ENCODE measurements around the gene MYADML2. TPM values are rescaled to one million over a fixed set of nuclear protein-coding genes. Genes with fewer than 3 reads are reported as not detected.

MYADML2 gene
- total RNA-seq, 4 donors from 2014 or later, result 2.9 to 24.9 (median 13.3) TPM

DNA sequence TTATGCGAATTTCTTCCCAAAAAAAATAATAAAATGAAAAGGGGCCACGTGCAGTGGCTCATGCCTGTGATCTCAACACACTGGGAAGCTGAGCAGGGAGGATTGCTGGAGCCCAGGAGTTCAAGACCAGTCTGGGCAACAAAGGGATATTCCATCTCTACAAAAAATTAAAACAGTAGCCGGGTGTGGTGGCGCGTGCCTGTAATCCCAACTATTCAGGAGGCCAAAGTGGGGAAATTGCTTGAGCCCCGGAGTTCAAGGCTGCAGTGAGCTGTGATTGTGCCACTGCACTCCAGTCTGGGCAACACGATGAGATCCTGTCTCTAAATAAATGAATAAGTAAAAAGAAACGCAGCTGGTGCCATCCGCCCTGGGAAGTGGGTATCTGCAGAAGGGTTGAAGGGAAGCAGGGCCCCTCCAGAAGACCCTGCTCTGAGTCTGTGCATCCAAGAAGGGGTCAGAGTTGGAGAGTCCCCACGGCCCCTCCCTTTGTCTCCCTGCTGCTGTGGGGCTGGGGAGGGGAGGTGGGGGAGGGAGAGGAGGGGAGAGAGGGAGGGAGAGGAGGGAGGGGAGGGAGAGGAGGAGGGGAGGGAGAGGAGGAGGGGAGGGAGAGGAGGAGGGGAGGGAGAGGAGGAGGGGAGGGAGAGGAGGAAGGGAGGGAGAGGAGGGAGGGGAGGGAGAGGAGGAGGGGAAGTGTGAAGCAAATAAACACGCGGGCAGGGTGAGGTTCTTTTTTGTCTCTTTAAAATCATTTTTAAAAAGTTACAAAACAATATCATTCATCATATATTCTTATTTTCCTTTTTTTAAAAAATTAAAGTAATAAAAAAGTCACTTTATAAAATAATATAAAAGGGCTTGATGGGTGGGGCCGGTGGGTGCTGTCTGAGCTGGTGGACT, 5.0 kb upstream of the MYADML2 start:
- no peaks in the 10 kb centered on the region for H3K9me3 ChIP-seq
- TF ChIP-seq CTCF (IDR thresholded peaks at IDR 0.05 in 4 of 5, conservative IDR thresholded peaks at IDR 0.05 in 1 of 5) (no peak), POLR2A (IDR thresholded peaks at IDR 0.05) (no peak)
- no peaks in the 10 kb centered on the region for H3K27me3 ChIP-seq
- DNase-seq (no peak), ATAC-seq (no peak)
- no peak overlapping the region for H3K4me3 ChIP-seq
- intact Hi-C loops (cut with DNase I; ENCODE audit: low total_unique reads), result no loop called here
- in situ Hi-C loops (cut with MboI; ENCODE audit: low sequenced_read_pairs in 4 of 4), result no loop called here
- no peaks in the 10 kb centered on the region for H3K36me3 ChIP-seq
- peaks cover 0 to 5% of the 10 kb centered on the region in 2 donors for H3K4me1 ChIP-seq
- H3K27ac ChIP-seq, result no peak overlapping the region

- ATAC-seq, result no peak
- Histone ChIP-seq H3K4me3 (no peak overlapping the region), H3K9me3 (no peaks in the 10 kb centered on the region), H3K4me1 (peaks cover 0 to 6% of the 10 kb centered on the region in 2 donors), H3K27me3 (no peaks in the 10 kb centered on the region), H3K36me3 (no peaks in the 10 kb centered on the region), H3K27ac (no peak overlapping the region)
- intact Hi-C loops (cut with DNase I; ENCODE audit: low total_unique reads), result no loop called here
- in situ Hi-C loops (cut with MboI; ENCODE audit: low sequenced_read_pairs in 4 of 4), result no loop called here
- DNase-seq, result no peak
- no peak for TF ChIP-seq POLR2A (IDR thresholded peaks at IDR 0.05)
- no peak for TF ChIP-seq CTCF (IDR thresholded peaks at IDR 0.05 in 4 of 5, conservative IDR thresholded peaks at IDR 0.05 in 1 of 5)
Observed at GRCh38 chr17:81950501-81950900, 3.5 kb upstream of the MYADML2 start.

DNA sequence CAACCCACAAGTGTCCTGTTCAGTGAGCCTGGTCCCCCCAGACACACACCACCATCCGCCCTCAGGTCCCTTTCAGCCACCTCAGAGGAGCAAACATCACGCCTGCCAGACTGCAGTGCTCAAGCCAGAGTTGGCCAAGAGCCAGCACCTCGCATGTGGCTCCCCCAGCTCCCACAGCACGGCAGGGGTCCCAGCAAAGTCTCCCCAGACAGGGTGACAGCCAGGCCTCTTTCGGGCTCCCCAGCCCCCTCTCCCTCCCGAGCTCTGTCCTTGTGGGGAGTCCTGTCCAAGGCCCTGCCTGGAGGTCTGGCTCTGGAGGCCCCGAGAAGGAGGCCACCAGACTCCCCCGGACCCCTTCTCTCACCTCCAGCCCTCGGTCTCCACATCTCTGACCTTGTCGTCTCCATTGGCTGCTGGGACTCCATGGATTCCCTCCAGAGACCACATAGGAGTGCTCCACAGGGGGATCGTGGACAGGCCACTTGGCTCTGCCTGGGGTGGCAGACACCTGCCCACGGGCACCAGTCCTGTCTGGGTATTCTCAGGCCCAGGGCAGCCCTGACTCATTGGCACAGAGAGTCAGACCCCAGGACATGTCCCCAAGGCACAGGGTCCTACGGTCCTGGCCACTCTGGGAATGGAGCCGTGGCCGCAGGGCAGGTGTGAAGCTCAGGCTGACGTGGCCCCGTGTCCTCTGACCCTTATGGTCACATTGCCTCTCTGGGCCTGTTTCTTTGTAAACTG, 1.8 kb upstream of the MYADML2 start:
- TF ChIP-seq POLR2A (IDR thresholded peaks at IDR 0.05), result no peak
- TF ChIP-seq CTCF (IDR thresholded peaks at IDR 0.05 in 4 of 5, conservative IDR thresholded peaks at IDR 0.05 in 1 of 5), result no peak
- peak overlapping the region in 3 of 4 donors; percentile 40 to 62 (median 48) for H3K27ac ChIP-seq
- no peak for ATAC-seq
- no peak overlapping the region for H3K4me3 ChIP-seq
- peaks cover 0 to 7% of the 10 kb centered on the region in 2 donors for H3K4me1 ChIP-seq
- in situ Hi-C loops (cut with MboI; ENCODE audit: low sequenced_read_pairs in 4 of 4), result no loop called here
- intact Hi-C loops (cut with DNase I; ENCODE audit: low total_unique reads), result no loop called here
- no peaks in the 10 kb centered on the region for H3K27me3 ChIP-seq
- no peaks in the 10 kb centered on the region for H3K9me3 ChIP-seq
- no peaks in the 10 kb centered on the region for H3K36me3 ChIP-seq
- no peak for DNase-seq

GRCh38 chr17:81944858-81945257, 2.2 kb downstream of the MYADML2 start:
- TF ChIP-seq POLR2A (IDR thresholded peaks at IDR 0.05) (no peak), CTCF (IDR thresholded peaks at IDR 0.05 in 4 of 5, conservative IDR thresholded peaks at IDR 0.05 in 1 of 5) (no peak)
- in situ Hi-C loops (cut with MboI; ENCODE audit: low sequenced_read_pairs in 4 of 4), result no loop called here
- Histone ChIP-seq H3K4me1 (peaks cover 6 to 28% of the 10 kb centered on the region in 2 donors), H3K4me3 (no peak overlapping the region), H3K27ac (peak overlapping the region; percentile 90 to 98 (median 94)), H3K27me3 (no peaks in the 10 kb centered on the region), H3K36me3 (no peaks in the 10 kb centered on the region), H3K9me3 (no peaks in the 10 kb centered on the region)
- DNase-seq (no peak), ATAC-seq (no peak)
- intact Hi-C loops (cut with DNase I; ENCODE audit: low total_unique reads), result loop anchor here (5.0 kb wide), 1 partner anchor 73 kb away; the partner anchor contains the start of gene ARHGDIA
